ENCODE measurements around the gene FAM89A.

- TF ChIP-seq, protein P1, sequence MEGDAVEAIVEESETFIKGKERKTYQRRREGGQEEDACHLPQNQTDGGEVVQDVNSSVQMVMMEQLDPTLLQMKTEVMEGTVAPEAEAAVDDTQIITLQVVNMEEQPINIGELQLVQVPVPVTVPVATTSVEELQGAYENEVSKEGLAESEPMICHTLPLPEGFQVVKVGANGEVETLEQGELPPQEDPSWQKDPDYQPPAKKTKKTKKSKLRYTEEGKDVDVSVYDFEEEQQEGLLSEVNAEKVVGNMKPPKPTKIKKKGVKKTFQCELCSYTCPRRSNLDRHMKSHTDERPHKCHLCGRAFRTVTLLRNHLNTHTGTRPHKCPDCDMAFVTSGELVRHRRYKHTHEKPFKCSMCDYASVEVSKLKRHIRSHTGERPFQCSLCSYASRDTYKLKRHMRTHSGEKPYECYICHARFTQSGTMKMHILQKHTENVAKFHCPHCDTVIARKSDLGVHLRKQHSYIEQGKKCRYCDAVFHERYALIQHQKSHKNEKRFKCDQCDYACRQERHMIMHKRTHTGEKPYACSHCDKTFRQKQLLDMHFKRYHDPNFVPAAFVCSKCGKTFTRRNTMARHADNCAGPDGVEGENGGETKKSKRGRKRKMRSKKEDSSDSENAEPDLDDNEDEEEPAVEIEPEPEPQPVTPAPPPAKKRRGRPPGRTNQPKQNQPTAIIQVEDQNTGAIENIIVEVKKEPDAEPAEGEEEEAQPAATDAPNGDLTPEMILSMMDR (IDR thresholded peaks at IDR 0.05), result no peak
- TF ChIP-seq EP300 (IDR thresholded peaks at IDR 0.05; ENCODE audit: borderline replicate concordance in 1 of 2, low read depth in 1 of 2, low read length in 1 of 2), result no peak
These were observed 35.4 kb upstream of the FAM89A start for GRCh38 chr1:231075497-231075896.
